ENCODE data around the gene UROC1. TPM values are rescaled to one million over a fixed set of nuclear protein-coding genes. Genes with fewer than 3 reads are reported as not detected.

UROC1 gene
- total RNA-seq, 4 donors from 2014 or later: not detected

- peaks cover 43% of the 10 kb centered on the region for H3K36me3 ChIP-seq
Measured at GRCh38 chr3:126434264-126434590, 83.3 kb downstream of the UROC1 start.

GRCh38 chr3:126433496-126434263, 83.9 kb downstream of the UROC1 start:
- Histone ChIP-seq H3K27ac (no peak overlapping the region), H3K36me3 (peaks cover 38% of the 10 kb centered on the region), H3K27me3 (no peaks in the 10 kb centered on the region), H3K9me3 (peaks cover under 1% of the 10 kb centered on the region), H3K4me3 (no peak overlapping the region), H3K4me1 (no peaks in the 10 kb centered on the region)
- TF ChIP-seq EP300 (IDR thresholded peaks at IDR 0.05) (no peak), POLR2A (IDR thresholded peaks at IDR 0.05) (no peak), POLR2AphosphoS5 (IDR thresholded peaks at IDR 0.05) (no peak), CTCF (IDR thresholded peaks at IDR 0.05) (no peak)
- no peak for DNase-seq (ENCODE audit: low spot score in 2 of 2)
- WGBS: 80% methylated on average over 8 of the region's 13 CpGs

More at GRCh38 chr3:126434264-126434590, 83.3 kb downstream of the UROC1 start:
- no peaks in the 10 kb centered on the region for H3K9me3 ChIP-seq
- no peak for DNase-seq (ENCODE audit: low spot score in 2 of 2)
- H3K27ac ChIP-seq: no peak overlapping the region
- WGBS: 80% methylated on average over 6 of the region's 6 CpGs
- no peaks in the 10 kb centered on the region for H3K27me3 ChIP-seq
- no peak overlapping the region for H3K4me3 ChIP-seq
- TF ChIP-seq POLR2AphosphoS5 (IDR thresholded peaks at IDR 0.05) (no peak), CTCF (IDR thresholded peaks at IDR 0.05) (no peak), POLR2A (IDR thresholded peaks at IDR 0.05) (no peak), EP300 (IDR thresholded peaks at IDR 0.05) (no peak)
- no peaks in the 10 kb centered on the region for H3K4me1 ChIP-seq

- TF ChIP-seq CTCF (IDR thresholded peaks at IDR 0.05) (no peak), POLR2A (IDR thresholded peaks at IDR 0.05) (no peak), EP300 (IDR thresholded peaks at IDR 0.05) (no peak), POLR2AphosphoS5 (IDR thresholded peaks at IDR 0.05) (no peak)
- H3K4me1 ChIP-seq: no peaks in the 10 kb centered on the region
- 95% methylated on average over 6 of the region's 6 CpGs for WGBS
- peaks cover 32% of the 10 kb centered on the region for H3K36me3 ChIP-seq
- no peak overlapping the region for H3K4me3 ChIP-seq
- H3K27ac ChIP-seq: no peak overlapping the region
- no peak for DNase-seq (ENCODE audit: low spot score in 2 of 2)
- H3K9me3 ChIP-seq: peaks cover 5% of the 10 kb centered on the region
- H3K27me3 ChIP-seq: no peaks in the 10 kb centered on the region
Measured at GRCh38 chr3:126433105-126433430, 84.5 kb downstream of the UROC1 start.

GRCh38 chr3:126432361-126433104, 85.0 kb downstream of the UROC1 start:
- H3K4me1 ChIP-seq: no peaks in the 10 kb centered on the region
- no peak for DNase-seq (ENCODE audit: low spot score in 2 of 2)
- H3K36me3 ChIP-seq: peaks cover 26% of the 10 kb centered on the region
- no peak overlapping the region for H3K27ac ChIP-seq
- no peaks in the 10 kb centered on the region for H3K27me3 ChIP-seq
- TF ChIP-seq EP300 (IDR thresholded peaks at IDR 0.05) (no peak), POLR2AphosphoS5 (IDR thresholded peaks at IDR 0.05) (no peak), CTCF (IDR thresholded peaks at IDR 0.05) (no peak), POLR2A (IDR thresholded peaks at IDR 0.05) (no peak)
- no peak overlapping the region for H3K4me3 ChIP-seq
- 79% methylated on average over 4 of the region's 4 CpGs for WGBS
- H3K9me3 ChIP-seq: peaks cover 7% of the 10 kb centered on the region

Other genes with a start within 250 kb of the UROC1 start
- 10 to 100 TPM in 3 of 4 donors, 1 to 10 TPM in 1; 7.3 to 19.2 (median 14.3) TPM for gene KLF15, start 160.4 kb downstream of the UROC1 start, total RNA-seq
- not detected for gene CFAP100, start 122.9 kb downstream of the UROC1 start, total RNA-seq
- gene ZXDC, start 41.9 kb downstream of the UROC1 start, total RNA-seq: 10 to 100 TPM; 40.5 to 97.5 (median 61.2) TPM
- gene CHST13, start 6.4 kb upstream of the UROC1 start, total RNA-seq: not detected
- gene C3orf22, start 41.2 kb upstream of the UROC1 start, total RNA-seq: not detected
- gene TXNRD3, start 137.4 kb upstream of the UROC1 start, total RNA-seq: 10 to 100 TPM in 2 of 4 donors, 1 to 10 TPM in 2; 7.4 to 14.0 (median 11.3) TPM
- gene CHCHD6, start 186.5 kb upstream of the UROC1 start, total RNA-seq: 10 to 100 TPM; 13.4 to 22.0 (median 16.1) TPM